HG03175 (cell line): Measurements from ENCODE around the gene CTDSPL.
"Not testable (repeated sequence)": the region's sequence is repeated elsewhere in the genome, so short reads cannot be mapped to it uniquely, and the experiment has no call there.

Source experiments
- ATAC-seq: cut with Tn5 transposase; IDR thresholded peaks from one replicate; pipeline ENCODE4 v1.9.1; 2021; ENCODE audit warnings: mild to moderate bottlenecking, moderate library complexity; ENCODE audit not compliant: unreplicated experiment

CTDSPL gene

DNA sequence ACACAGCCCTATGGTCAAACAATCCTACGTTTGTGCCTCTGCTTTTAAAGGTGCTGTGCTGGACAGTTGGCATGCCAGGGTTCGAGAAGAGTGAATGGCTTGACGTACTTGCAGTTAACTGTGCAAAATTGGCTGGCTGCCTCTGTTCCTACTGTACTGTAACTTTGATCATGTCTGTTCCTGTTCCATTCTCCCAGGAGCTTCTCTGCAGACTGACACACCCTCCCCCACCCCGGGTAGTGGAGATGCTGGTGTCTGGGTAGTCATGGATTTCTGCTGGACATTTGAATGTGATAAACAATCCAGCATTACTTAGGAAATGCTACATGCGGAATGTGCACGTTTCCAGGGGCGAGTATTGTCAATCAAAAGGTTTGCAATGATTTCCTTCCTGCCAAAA, 122.4 kb downstream of the CTDSPL start:
- ATAC-seq, result no peak

DNA sequence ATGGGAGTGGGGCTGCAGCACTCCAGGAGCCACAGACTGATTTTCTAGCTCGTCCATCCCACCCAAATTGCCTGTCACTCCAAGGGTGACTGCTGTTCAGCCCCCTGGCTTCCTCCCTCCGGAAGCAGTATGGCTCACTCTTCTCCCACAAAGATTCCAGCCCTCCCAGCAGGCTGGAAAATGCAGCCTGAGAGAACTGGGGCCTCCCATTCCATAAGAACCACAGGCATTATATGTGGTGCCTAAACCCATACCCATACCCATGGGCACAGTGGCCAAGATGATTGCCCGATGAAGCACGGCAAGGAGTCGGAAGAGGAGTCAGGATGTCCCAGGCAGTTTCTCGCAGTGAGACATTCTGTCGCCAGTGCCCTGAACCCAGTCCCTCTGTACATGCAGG, 122.9 kb downstream of the CTDSPL start:
- no peak for ATAC-seq

DNA sequence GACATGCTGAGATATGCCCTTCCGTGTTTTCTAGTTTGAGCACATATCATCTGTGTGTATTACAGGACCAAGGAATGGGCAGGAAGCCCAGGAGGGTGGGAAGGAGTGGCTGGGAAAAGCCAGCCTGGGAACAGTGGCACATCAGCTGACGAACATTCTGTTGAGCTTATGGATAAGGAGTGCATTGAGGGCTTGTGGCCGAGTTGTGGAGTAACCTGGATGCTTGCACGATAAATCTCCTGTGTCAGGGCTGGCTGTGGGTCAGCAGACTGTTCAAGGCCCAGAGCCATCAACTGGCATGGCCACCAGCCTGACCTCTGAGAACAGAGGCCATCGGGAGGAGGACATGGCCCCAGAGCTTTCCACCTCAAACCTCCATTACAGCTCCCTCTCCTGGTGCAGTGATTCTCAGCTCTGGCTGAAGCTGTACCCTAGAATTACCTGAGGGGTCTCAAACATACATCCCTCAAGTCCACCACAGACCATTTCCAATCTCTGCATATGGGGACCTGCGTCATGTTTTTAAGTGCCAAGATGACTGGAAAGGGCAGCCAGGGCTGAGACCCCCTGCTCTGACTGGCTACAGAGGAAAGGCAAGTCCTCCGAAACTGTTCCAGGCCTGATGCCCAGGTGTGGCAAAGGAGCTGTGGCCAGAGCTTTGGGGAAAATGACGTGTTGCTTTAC, 124.1 kb downstream of the CTDSPL start:
- ATAC-seq, result no peak

DNA sequence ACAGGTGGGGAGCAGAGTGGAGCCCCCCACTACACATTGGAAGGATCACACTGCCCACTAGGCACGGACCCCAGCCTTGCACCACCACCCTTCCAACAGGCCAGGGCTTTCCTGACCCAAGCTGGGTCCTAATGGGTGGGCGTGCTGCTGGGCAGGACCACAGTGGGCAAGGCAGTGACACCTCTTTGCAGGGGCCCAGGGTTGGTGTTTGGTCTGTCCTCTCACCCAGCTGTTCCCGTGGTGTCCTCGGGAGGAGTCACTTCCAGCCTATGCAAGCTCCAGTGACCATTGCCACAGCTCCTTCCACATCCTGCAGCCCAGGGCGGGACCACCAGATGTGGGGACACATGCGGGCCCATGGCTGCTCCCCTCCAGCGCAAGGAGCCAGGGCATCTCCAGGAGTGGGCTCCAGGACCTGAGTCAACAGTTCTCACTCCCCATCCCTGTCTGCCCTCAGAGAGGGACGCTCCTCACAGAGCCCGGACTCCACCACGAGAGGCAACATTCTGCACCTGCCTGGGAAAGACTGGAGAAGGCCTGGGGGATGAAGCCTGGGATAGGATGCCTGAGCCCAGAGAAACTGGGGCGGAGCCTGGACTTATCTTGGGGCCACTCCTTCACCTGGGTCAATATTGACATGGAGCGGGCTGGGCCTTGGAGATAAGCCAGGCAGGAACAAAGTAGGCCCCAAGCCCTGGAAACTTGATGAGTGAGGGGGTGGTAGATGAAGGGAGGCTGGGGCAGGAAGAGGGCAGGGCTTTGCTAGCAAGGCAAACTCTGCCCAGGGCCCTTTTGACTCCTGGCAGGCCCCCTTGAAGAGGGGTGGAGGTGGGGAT, 125.0 kb downstream of the CTDSPL start:
- no peak for ATAC-seq

DNA sequence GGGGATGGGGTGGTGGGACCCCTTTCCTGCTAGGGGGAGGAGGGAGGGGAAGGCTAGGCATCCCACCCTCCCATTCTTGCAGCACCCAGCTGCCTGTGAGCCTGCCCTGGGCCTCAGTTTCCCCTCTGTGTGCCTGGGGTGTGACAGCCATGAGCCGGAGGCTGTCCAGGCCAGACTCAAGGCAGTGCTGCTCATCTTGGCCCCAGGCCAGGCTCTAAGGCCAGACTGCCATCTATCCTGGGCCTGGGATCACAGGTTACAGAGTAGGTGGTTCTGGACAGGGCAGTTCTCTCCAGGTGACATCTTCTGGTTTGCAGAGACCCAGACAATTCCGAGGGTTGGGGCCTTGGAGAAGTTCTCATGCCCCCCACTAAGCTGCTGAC, 125.6 kb downstream of the CTDSPL start:
- no peak for ATAC-seq

DNA sequence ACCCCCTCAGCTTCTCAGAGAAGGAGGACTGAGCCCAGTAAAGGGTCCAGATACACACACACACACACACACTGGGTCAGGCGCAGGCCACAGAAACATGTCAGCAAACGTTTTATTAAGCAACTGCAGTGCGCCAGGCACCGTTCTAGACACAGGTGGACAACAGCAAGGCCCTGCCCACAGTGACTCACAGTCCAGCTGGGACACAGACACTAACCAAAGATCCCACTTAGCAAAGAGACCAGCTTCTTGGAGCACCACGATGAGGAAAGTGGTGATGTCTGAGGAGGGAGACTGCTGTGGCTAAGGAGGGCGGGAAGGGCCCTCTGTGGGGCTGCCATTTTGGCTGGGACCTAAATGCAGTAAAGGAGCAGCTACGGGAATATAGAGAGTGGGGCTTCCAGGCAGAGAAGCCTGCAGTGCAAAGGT, 126.1 kb downstream of the CTDSPL start:
- ATAC-seq, result no peak

DNA sequence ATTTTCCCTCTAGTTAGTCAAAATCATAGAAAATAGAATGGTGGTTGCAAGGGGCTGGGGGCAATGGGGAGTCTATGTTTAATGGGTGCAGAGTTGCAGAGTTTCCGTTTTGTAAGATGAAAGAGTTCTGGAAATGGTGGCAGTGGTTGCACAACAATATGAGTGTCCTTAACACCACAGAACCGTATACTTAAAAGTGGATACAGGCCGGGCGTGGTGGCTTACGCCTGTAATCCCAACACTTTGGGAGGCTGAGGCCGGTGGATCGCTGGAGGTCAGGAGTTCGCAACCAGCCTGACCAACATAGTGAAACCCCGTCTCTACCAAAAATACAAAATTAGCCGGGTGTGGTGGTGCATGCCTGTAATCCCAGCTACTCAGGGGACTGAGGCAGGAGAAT, 126.7 kb downstream of the CTDSPL start:
- ATAC-seq, result not testable (repeated sequence)

DNA sequence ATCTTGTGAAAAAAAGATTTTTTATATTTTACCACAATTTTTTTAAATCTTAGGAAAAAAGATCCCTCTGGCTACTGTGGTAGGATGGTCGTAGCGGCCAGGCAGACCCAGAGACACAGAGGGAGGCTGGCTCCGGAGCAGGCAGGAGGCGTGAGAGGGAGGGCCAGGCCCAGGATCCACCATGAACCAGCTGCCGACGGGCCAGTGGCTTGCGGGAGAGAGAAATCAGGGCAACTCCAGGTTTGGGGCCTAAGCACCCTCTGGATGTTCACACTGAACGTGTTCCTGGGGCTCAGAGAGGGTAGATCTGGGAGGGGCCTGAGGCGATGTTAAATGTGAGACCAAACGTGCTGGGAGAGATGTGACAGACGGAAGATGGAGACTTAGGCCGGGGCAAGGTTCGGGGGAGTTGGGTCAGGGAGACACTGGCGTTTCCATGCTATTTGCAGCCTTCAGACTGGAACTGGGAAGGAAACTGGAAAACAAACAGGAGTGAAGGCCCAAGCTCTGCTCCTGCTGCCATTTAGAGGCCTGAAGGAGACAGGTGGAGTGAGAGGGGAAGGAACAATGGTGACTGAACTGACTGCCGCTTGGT, 127.3 kb downstream of the CTDSPL start:
- ATAC-seq, result no peak

DNA sequence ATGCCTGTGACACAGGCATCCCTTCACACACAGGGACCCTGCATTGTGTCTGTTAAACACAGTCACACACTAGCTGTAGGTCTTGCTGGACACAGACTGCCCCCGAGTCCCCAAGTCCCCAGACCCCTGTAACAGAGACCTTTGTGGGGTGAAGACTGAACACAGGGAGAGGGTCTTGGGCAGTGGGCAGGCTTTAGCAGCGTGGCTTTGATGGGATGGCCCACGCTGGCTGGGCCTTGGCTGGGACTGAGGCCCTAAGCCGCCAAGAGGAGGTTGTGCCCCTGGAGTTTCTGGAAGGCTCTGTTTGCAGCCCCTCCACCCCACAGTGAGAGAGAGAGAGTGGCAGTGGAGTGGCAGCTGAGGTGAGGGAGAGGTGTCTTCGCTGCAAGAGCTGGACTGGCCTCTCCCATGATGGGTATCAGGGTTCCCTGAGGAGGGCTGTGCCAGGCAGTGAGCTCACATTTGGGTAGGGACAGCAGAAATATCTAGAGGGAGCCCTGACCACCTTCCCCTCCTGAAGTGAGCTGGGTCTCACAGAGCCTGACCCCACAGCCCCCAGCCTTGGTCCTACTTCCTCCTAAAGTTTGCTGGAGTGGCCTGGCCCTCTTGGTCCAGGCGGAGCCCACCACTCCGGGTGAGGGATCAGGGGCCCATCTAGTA, 128.3 kb downstream of the CTDSPL start:
- ATAC-seq, result no peak

DNA sequence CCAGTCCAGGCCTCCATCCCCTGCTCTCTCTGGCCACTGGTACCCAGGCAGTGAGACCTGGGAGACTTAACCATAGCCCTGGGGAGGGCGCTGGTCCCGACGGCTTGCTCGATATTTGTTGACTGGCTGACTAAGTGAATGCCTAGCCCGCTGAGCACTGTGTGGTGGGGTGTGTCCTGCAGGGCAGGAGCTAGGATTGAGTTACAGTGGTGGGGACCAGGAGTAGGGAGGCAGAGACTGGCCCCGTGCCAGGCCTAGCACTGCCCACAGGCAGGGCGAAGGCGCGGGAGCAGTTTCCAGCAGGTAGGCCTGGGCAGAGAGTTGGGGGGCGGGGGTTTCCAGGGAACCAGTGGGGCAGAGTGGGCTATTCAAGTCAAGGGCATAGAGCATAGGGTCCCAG, 128.8 kb downstream of the CTDSPL start, which contains the start of gene VILL:
Gene VILL (plus strand): TSS at position 260 of the 400 bp plus-strand sequence. CDS start 2,887 bp downstream, outside the sequence.
- ATAC-seq, result no peak

DNA sequence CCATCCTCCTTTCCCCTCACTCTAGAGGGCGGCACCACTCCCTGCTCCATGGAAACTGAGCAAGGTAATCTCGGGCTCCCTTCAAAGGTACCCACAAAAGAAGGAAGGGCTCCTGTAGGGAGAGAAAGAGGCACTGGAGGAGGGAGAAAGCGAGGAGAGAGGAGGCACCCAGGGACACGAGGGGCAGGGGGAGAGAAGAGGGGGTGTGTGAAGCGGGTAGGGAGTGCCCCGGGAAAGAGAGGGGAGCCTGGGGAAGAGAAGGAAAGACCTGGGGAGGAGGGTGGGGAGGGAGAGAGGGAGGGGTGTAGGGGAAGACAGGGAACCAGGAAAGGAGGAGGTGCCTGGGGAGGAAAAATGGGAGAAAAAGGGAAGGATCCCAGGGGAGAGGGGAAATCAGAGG, 129.4 kb downstream of the CTDSPL start:
- no peak for ATAC-seq

DNA sequence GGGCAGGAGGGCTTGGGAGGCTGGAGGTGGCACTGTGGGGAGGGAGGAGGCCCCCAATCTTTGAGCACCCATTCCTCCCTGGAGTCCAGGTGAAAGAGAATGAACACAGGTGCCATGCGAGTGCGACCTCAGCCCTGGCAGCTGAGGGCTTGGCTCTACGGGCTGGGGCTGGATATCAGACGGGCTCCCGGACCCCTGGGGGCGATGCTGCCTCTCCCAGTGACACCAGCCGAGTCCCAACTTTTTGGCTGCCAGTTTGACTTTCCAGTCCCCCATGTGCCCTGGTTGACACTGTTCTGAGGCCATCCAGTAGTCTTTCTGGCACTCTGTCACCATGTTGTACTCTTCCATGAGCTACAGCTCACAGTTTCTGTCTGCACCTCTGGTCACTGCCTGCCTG, 130.1 kb downstream of the CTDSPL start:
- ATAC-seq, result no peak

DNA sequence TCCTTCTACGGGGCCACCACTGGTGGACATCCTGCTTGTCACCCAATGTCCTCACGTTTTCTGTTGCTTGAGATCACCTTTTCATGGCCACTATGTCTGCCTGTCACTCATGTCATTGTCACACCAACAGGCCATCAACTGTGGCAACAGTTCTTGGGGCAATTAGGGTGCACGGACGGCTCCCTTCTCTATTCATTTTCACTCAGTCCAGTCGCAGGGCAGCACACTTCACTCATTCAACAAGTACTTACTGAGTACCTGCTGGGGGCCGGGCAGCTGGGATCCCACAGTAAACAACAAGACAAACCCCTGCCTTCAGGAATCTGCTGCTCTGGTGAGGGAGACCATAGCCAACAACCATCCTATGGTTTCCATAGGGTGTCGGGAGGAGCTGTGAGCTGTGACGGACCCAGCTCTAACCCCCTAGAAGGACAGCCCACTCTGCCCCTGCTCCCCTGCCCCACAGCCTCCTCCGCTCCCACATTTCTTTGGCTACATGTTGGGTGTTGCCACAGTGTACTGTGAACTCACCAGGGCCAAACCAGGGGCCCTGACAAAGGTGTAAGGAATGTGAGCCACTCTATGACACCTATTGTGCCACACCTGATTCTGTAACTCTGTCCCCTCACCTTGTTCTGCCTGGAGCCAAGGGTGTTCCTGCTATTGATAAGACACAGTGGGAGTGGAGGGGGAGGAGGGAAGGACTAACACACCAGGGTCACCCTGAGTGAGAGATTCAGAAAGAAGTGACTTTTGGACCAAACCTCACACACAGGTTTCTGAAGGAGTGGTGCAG, 130.8 kb downstream of the CTDSPL start:
- ATAC-seq, result no peak

DNA sequence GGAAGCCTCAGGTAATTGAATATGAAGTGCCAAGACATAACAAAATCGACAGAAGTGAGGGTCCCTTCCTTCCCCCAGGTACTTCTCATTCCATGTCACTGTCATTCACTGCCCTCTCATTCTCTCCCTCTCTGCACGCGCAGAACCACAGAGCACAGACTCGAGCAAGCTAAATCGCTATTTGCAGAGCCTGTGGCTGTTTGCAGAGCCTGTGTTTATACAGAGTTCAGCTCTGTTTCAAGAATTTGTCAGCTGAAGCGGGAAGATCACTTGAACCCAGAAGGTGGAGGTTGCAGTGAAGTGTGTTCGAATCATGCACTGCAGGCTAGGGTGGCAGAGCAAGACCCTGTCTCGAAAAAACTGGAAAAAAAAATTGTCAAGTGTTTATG, 131.4 kb downstream of the CTDSPL start:
- ATAC-seq, result no peak

DNA sequence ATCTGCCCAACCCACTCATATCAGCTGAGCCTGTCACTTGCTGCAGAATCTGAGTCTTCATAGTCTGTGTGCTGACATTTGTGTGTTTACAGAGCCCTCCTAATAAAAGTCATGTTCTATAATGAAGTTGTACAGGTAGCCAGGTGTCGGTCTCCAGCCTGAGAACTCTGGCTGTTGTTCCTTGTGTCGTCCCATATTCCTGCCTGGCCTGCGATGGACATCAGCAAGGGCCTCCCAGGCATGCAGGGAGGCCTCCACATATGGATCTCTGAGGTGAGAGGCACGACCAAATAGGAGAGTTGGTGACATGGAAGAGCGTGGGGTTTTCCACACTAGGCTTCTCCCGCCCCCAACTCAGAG, 131.8 kb downstream of the CTDSPL start:
- no peak for ATAC-seq

DNA sequence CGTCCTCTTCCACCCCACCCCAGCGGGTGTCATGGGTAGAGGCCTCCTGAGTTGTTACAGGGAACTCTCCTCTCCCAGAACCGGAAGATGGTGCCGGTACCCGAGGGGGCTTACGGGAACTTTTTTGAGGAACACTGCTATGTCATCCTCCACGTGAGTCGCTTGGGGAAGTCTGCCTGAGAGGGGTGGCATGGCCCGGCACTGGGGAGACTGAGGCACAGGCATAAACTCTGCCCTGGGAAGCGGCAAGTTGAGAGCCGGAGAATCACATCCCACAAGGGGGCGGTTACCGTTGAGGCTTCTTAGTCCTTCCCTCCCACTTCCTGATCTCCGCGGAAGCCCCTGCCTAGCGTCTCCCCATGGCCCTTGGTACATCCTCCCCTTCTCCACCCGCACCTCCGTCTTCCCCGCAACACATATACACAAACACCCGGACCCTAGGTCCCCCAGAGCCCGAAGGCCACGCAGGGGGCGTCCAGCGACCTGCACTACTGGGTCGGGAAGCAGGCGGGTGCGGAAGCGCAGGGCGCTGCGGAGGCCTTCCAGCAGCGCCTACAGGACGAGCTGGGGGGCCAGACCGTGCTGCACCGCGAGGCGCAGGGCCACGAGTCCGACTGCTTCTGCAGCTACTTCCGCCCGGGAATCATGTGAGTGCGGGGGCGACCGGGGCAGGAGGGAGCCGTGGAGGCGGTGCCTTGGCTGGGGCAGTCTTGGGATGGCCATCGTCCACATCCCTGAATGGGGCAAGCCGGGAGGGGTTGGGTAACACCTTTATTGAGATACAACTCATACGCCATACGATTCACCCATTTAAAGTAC, 132.3 kb downstream of the CTDSPL start:
- ATAC-seq, result peak; percentile 57

DNA sequence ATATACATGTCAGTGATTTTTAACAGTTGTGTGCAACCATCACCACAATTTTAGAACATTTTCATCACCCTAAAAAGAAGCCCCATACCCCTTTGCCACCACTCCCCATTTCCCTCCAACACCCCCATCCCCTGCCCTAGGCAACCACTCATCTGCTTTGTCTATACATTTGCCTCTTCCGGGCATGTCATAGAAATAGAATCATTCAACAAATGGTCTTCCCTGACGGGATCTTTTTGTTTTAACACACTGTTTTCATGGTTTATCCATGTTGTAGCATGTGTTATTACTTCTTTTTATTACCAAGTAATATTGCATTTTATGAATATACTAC, 132.9 kb downstream of the CTDSPL start:
- ATAC-seq, result peak; percentile 3

DNA sequence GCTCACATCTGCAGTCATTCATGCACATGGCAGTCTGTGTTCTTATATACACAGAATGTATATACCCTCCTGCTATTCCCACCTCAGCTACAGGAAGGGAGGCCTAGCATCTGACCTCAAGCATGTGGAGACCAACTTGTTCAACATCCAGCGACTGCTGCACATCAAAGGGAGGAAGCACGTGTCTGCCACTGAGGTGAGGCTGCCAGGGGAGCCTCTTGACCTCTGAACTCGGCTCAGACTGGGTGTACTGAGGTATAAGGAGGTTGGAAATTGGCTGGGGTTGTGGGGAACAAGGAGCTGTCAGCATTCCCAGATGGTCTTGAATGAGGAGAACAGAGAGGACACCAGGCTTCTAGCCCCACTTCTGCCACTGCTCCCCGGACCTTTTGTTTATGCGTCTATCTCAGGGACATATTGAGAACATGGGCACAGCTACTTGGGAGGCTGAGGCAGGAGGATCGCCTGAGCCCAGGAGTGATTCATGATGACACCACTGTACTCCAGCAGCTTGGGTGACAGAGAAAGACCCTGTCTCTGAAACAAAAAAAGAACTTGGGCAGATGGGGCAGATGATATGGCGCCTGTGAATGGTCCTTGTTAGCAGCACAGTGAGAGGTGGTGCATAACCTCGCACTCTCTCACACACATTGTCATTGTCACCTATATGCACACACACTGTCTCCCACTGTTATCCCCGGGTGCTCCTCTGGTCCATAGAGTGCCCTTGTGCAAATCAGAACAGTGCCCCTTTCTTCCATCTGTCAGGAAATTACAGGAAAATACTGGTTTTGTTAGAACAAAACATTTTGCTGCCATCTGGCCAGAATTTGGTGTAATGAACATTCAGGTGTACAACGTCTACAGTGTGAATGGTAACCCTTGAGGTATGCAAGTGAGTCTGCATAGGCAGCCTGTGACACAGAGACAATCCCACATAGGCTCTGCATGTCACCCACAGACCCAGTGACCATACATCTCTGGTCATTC, 134.3 kb downstream of the CTDSPL start:
- no peak for ATAC-seq

DNA sequence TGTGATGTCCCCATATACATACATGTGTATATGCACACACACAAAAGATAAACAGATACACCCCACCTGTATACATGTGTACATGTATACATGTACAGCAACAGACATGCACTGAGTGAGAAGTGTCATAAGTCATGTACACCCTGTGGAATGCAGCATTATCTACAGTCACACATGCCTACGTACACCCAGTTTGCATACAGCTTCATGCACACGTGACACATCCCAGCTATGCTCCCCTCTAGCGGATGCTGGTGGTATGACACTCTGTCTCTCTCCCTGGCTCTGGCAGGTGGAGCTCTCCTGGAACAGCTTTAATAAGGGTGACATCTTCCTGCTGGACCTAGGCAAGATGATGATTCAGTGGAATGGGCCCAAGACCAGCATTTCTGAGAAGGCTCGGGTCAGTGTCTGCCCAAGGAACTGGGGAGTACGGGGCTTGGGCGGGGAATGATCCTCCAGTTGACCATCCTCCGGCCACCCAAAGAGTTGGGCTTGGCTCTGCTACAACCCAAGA, 135.2 kb downstream of the CTDSPL start:
- ATAC-seq, result peak; percentile 62
